Activated CD8-positive, alpha-beta T cell treated with anti-CD3 and anti-CD28 coated beads for 36 hours (primary cell): Measurements from ENCODE around the gene NOL8. TPM values are rescaled to one million over a fixed set of nuclear protein-coding genes. Genes with fewer than 3 reads are reported as not detected.

ENCODE experiments used
- ATAC-seq: fragments of 200-7000 bp; cut with Tn5 transposase; one replicate; pipeline ENCODE4 v1.10.0; 2021; ENCODE audit warnings: mild to moderate bottlenecking, moderate library complexity
- CTCF ChIA-PET: fragments of 350-600 bp; sonication (Branson Sonifier 250); formaldehyde crosslinking; loops from one replicate; lab custom pipeline; 2021; ENCODE audit warnings: antibody characterized with exemption; lab: Charles Lee
- POLR2A ChIA-PET: fragments of 350-600 bp; sonication (Branson Sonifier 250); formaldehyde crosslinking; loops from one replicate; lab custom pipeline; 2021; ENCODE audit warnings: antibody characterized with exemption; lab: Charles Lee
- DNase-seq: peaks from one replicate; pipeline ENCODE4 v3.0.0-alpha.2; 2020
- H3K27ac Mint-ChIP-seq: one replicate; pipeline ENCODE4 v1.8.0; 2021; ENCODE audit warnings: mild to moderate bottlenecking, mixed read lengths
- H3K27me3 Mint-ChIP-seq: one replicate; pipeline ENCODE4 v1.8.0; 2021; ENCODE audit warnings: mixed read lengths
- H3K36me3 Mint-ChIP-seq: one replicate; pipeline ENCODE4 v1.8.0; 2021; ENCODE audit warnings: low read depth, mixed read lengths
- H3K4me1 Mint-ChIP-seq: one replicate; pipeline ENCODE4 v1.8.0; 2021; ENCODE audit warnings: low read depth, mixed read lengths
- H3K4me3 Mint-ChIP-seq: one replicate; pipeline ENCODE4 v1.8.0; 2021; ENCODE audit warnings: mild to moderate bottlenecking, moderate library complexity, mixed read lengths
- H3K9me3 Mint-ChIP-seq: one replicate; pipeline ENCODE4 v1.8.0; 2021; ENCODE audit warnings: mixed read lengths
- CTCF ChIP-seq: fragments of 200-600 bp; IDR thresholded peaks from one replicate; pipeline ENCODE4 v1.8.0; 2022; ENCODE audit warnings: antibody characterized with exemption, mild to moderate bottlenecking
- intact Hi-C: fragments of 100-400 bp; cut with micrococcal nuclease; formaldehyde crosslinking; loops from one replicate; pipeline ENCODE4 v1.10.0; 2022
- total RNA-seq, 2 experiments: library from RNA; stranded (reverse); gene quantifications; one replicate each; pipeline ENCODE4 v1.2.3, GENCODE V29; 2021

NOL8 gene
- total RNA-seq, 2 experiments from 2014 or later = 44.1 to 46.5 TPM

GRCh38 chr9:92289708-92290390 lies 35.3 kb downstream of the NOL8 start:
- H3K4me1 Mint-ChIP-seq = peaks cover 51% of the 10 kb centered on the region
- no peak overlapping the region for H3K4me3 Mint-ChIP-seq

GRCh38 chr9:92279302-92279701 lies 45.8 kb downstream of the NOL8 start:
- Mint-ChIP-seq H3K4me3 (no peak overlapping the region), H3K36me3 (peaks cover 66% of the 10 kb centered on the region), H3K9me3 (no peaks in the 10 kb centered on the region), H3K27me3 (no peaks in the 10 kb centered on the region), H3K4me1 (peaks cover 39% of the 10 kb centered on the region), H3K27ac (no peak overlapping the region)
- POLR2A ChIA-PET = interaction anchor here (1.2 to 4.4 kb wide), 7 partner anchors 9 to 34 kb away, joined by 4 to 14 read pairs (median 7); partner anchors contain the start of gene IARS1
- no peak for DNase-seq
- no peak for TF ChIP-seq CTCF
- intact Hi-C loops = loop anchor here (5.0 kb wide), 1 partner anchor 43 kb away; no protein-coding TSS in a partner anchor
- ATAC-seq = no peak
- CTCF ChIA-PET = interaction anchor here (1.2 to 2.2 kb wide), 5 partner anchors 9 to 47 kb away, joined by 3 to 7 read pairs (median 4); partner anchors contain the start of gene CENPP

More at GRCh38 chr9:92289708-92290390, 35.3 kb downstream of the NOL8 start:
- Mint-ChIP-seq H3K27me3 (no peaks in the 10 kb centered on the region), H3K36me3 (peaks cover 67% of the 10 kb centered on the region), H3K9me3 (no peaks in the 10 kb centered on the region), H3K27ac (no peak overlapping the region)
- ATAC-seq (no peak), DNase-seq (no peak)
- intact Hi-C loops = no loop called here
- ChIA-PET CTCF (interaction anchor here (1.2 to 1.7 kb wide), 3 partner anchors 11 to 13 kb away, joined by 3 to 5 read pairs (median 3); no protein-coding TSS in a partner anchor), POLR2A (interaction anchor here (0.8 to 1.7 kb wide), 4 partner anchors 18 to 55 kb away, joined by 3 to 5 read pairs (median 4); partner anchors contain the start of gene CENPP)
- TF ChIP-seq CTCF = no peak

- Mint-ChIP-seq H3K9me3 (no peaks in the 10 kb centered on the region), H3K4me1 (peaks cover 39% of the 10 kb centered on the region), H3K27ac (peak overlapping the region; percentile 34), H3K27me3 (no peaks in the 10 kb centered on the region), H3K36me3 (peaks cover 73% of the 10 kb centered on the region), H3K4me3 (no peak overlapping the region)
- ATAC-seq (no peak), DNase-seq (no peak)
- ChIA-PET POLR2A (interaction anchor here (0.8 to 4.4 kb wide), 11 partner anchors 10 to 46 kb away, joined by 3 to 14 read pairs (median 5); partner anchors contain the start of gene IARS1), CTCF (interaction anchor here (0.9 to 2.2 kb wide), 5 partner anchors 9 to 48 kb away, joined by 3 to 7 read pairs (median 4); partner anchors contain the start of gene CENPP)
- intact Hi-C loops = loop anchor here (5.0 kb wide), 1 partner anchor 44 kb away; no protein-coding TSS in a partner anchor
- TF ChIP-seq CTCF = no peak
These were observed 47.0 kb downstream of the NOL8 start for GRCh38 chr9:92278110-92278509.

- peaks cover 36% of the 10 kb centered on the region for H3K4me1 Mint-ChIP-seq
- DNase-seq (no peak), ATAC-seq (peak; percentile 34)
- H3K4me3 Mint-ChIP-seq = no peak overlapping the region
- intact Hi-C loops = loop anchor here (5.0 kb wide), 1 partner anchor 46 kb away; no protein-coding TSS in a partner anchor
- H3K27ac Mint-ChIP-seq = peak overlapping the region; percentile 66
- CTCF ChIA-PET = interaction anchor here (1.3 to 3.2 kb wide), 3 partner anchors 12 to 137 kb away, joined by 3 to 13 read pairs (median 3); no protein-coding TSS in a partner anchor
- TF ChIP-seq CTCF = no peak
- H3K36me3 Mint-ChIP-seq = peaks cover 78% of the 10 kb centered on the region
- H3K9me3 Mint-ChIP-seq = no peaks in the 10 kb centered on the region
- POLR2A ChIA-PET = interaction anchor here (0.7 to 4.4 kb wide), 7 partner anchors 11 to 49 kb away, joined by 3 to 14 read pairs (median 4); partner anchors contain the start of genes CENPP and NOL8
- no peaks in the 10 kb centered on the region for H3K27me3 Mint-ChIP-seq
These were observed 48.7 kb downstream of the NOL8 start for GRCh38 chr9:92276331-92277032.
